K562 (cell line): ENCODE results near the gene CARD10.
"Not testable (repeated sequence)": the region's sequence is repeated elsewhere in the genome, so short reads cannot be mapped to it uniquely, and the experiment has no call there.

Experiments
- BRCA1 ChIP-seq, 2 experiments: fragments of 450-650 bp in 1 of 2; sonication (generic) in 1 of 2; formaldehyde crosslinking in 1 of 2; IDR thresholded peaks; 2 replicates each; pipeline versions ENCODE4 v1.5.0 to v1.6.1; 2017 to 2020; ENCODE audit warnings: mild to moderate bottlenecking in 1 of 2, missing genetic modification reagents in 1 of 2
- CTCF ChIP-seq, 3 experiments: IDR thresholded peaks in 2 of 3; conservative IDR thresholded peaks in 1 of 3; 2 replicates each; pipeline ENCODE4 v1.5.1; 2011 to 2012; ENCODE audit warnings: low read length in 3 of 3, mild to moderate bottlenecking in 3 of 3, control low read depth in 2 of 3, improper control_type of control experiment in 1 of 3, inconsistent platforms in 1 of 3, low read depth in 1 of 3, mixed read lengths in 1 of 3, moderate library complexity in 1 of 3; ENCODE audit not compliant: insufficient read depth in 2 of 3
- EP300 ChIP-seq: IDR thresholded peaks from 2 replicates; pipeline ENCODE4 v1.6.1; 2012; ENCODE audit warnings: low read length, improper control_type of control experiment
- FUS ChIP-seq: fragments of 200-400 bp; formaldehyde crosslinking; optimal IDR thresholded peaks from 2 replicates; pipeline ENCODE3; 2017; ENCODE audit warnings: low read depth, low read length
- POLR2A ChIP-seq: fragments of 450-650 bp; conservative IDR thresholded peaks from 2 replicates; pipeline ENCODE4 v1.6.1; 2016
- POLR2G ChIP-seq: fragments of 200-400 bp; formaldehyde crosslinking; IDR thresholded peaks from 2 replicates; pipeline ENCODE4 v1.6.1; 2017; ENCODE audit warnings: low read depth, mild to moderate bottlenecking, antibody characterized with exemption, low read length, moderate library complexity
- PPARD ChIP-seq: fragments of 250-450 bp; sonication (Bioruptor Pico); IDR thresholded peaks from 2 replicates; pipeline ENCODE4 v1.8.0; 2022; ENCODE audit warnings: inconsistent platforms, mild to moderate bottlenecking, moderate library complexity
- ZNF121 ChIP-seq: sonication (generic); formaldehyde crosslinking; conservative IDR thresholded peaks from 2 replicates; pipeline ENCODE4 v1.8.0; 2022; ENCODE audit warnings: missing genetic modification reagents
- ZNF384 ChIP-seq: IDR thresholded peaks from 2 replicates; pipeline ENCODE4 v1.6.1; 2012; ENCODE audit warnings: low read depth, low read length, improper control_type of control experiment

- TF ChIP-seq EP300; POLR2A; PPARD (CRISPR knock-in tag); BRCA1 (IDR thresholded peaks at IDR 0.05); BRCA1 (CRISPR knock-in tag; IDR thresholded peaks at IDR 0.05); CTCF (IDR thresholded peaks at IDR 0.05 in 2 of 3, conservative IDR thresholded peaks at IDR 0.05 in 1 of 3; ENCODE audit: insufficient read depth in 2 of 3, low read depth in 1 of 3, low read length in 3 of 3); ZNF121 (CRISPR knock-in tag); POLR2G; ZNF384; FUS: not testable (repeated sequence)
These were observed 51.0 kb downstream of the CARD10 start for GRCh38 chr22:37468201-37468695.
